Heart right ventricle (tissue), 16 donors: ENCODE measurements around the gene LRFN3. TPM values are rescaled to one million over a fixed set of nuclear protein-coding genes. Genes with fewer than 3 reads are reported as not detected.
A peak's percentile ranks its signal among the peaks of the same experiment; 100 is the strongest.
"Not testable (repeated sequence)": the region's sequence is repeated elsewhere in the genome, so short reads cannot be mapped to it uniquely, and the experiment has no call there.

ENCODE experiments used
- ATAC-seq, 8 donors: fragments of 200-7000 bp; cut with Tn5 transposase; one replicate each; pipeline ENCODE4 v1.9.1; 2020; ENCODE audit warnings: mild to moderate bottlenecking in 8 of 8, moderate library complexity in 8 of 8, moderate number of reproducible peaks in 1 of 8
- DNase-seq, 2 donors: peaks; one replicate each; pipeline ENCODE4 v3.0.0-alpha.2; 2020
- H3K27ac ChIP-seq, 10 donors: fragments of 200-600 bp; sonication (generic) in 2 of 10; one replicate each; pipeline versions ENCODE4 v1.5.0 to v1.8.0; 2020 to 2022; ENCODE audit warnings: mild to moderate bottlenecking in 3 of 10
- H3K27me3 ChIP-seq, 7 donors: fragments of 200-600 bp; one replicate each; pipeline ENCODE4 v1.8.0; 2021 to 2022; ENCODE audit warnings: mild to moderate bottlenecking in 2 of 7
- H3K36me3 ChIP-seq, 9 donors: fragments of 200-600 bp; sonication (generic) in 1 of 9; one replicate each; pipeline versions ENCODE4 v1.5.0 to v1.8.0; 2020 to 2022; ENCODE audit warnings: mild to moderate bottlenecking in 2 of 9
- H3K4me1 ChIP-seq, 9 donors: fragments of 200-600 bp; sonication (generic) in 1 of 9; one replicate each; pipeline versions ENCODE4 v1.5.0 to v1.8.0; 2020 to 2022; ENCODE audit warnings: mild to moderate bottlenecking in 4 of 9
- H3K4me3 ChIP-seq, 10 donors: fragments of 200-600 bp; sonication (generic) in 2 of 10; one replicate each; pipeline versions ENCODE4 v1.5.0 to v1.8.0; 2020 to 2022; ENCODE audit warnings: mild to moderate bottlenecking in 7 of 10, moderate library complexity in 2 of 10
- H3K9me3 ChIP-seq, 11 donors: fragments of 200-600 bp in 10 of 11; sonication (generic) in 2 of 11; one replicate each; pipeline versions ENCODE4 v1.5.0 to v1.8.0; 2013 to 2022; ENCODE audit warnings: mild to moderate bottlenecking in 2 of 11, control low read depth in 1 of 11, moderate library complexity in 1 of 11
- WGBS, 2 donors: extraction: QIAGEN DNeasy Blood & Tissue Kit; methylation state at CpG; one replicate each; pipeline ENCODE4 v1.1.7; 2013; ENCODE audit warnings: inconsistent platforms in 1 of 2; 5-methylcytosine and 5-hydroxymethylcytosine counted together
- intact Hi-C, 10 donors: fragments of 100-400 bp; cut with DNase I; formaldehyde crosslinking; loops; one replicate each; pipeline versions ENCODE4 v1.11.1 to v1.14.2; 2022
- polyA plus RNA-seq, 2 donors: library from polyadenylated mRNA; stranded (reverse); fragments of 200-250 nt; gene quantifications; one replicate each; pipeline ENCODE4 v1.2.3, GENCODE V29; 2013
- total RNA-seq, 10 donors: library from RNA; stranded (reverse); fragmentation: NEBNext Ultra II Directional in 3 of 10; extraction: Animal tissue kit (Norgen Biotek cat#: 25700) in 3 of 10; gene quantifications; one replicate each; pipeline versions ENCODE4 v1.2.1 to v1.2.4, GENCODE V29; 2021 to 2023
- TF ChIP-seq, protein P1 (sequence below), 9 donors: fragments of 200-600 bp; sonication (generic) in 2 of 9; IDR thresholded peaks; one replicate each; pipeline versions ENCODE4 v1.5.0 to v1.8.0; 2021 to 2022; ENCODE audit warnings: antibody characterized with exemption in 9 of 9, mild to moderate bottlenecking in 5 of 9, moderate library complexity in 1 of 9
- donor health status: Arrhythmogenic right ventricular cardiomyopathy.
- donor health status: ischemic (EF 13 %, LVEDD 7.1; RV severe dilation, severe dysfunction).
- donor health status: healthy with polysubstance abuse.
- donor health status: DM: no; HTN: yes; CAD: no.
- donor health status: DM: no; HTN: no; CAD: no.
- donor health status: ischemic (EF 25% LVEDD 6.9; RV normal size, moderate dysfunction).
- donor health status: ischemic (EF 25% LVEDD 5.7; RV mildly dilated, moderate dysfunction).
- donor health status: healthy.
- donor health status: DM: yes; HTN: yes; CAD: no.
- donor health status: Ischemic cardiomyopathy.
- donor health status: ischemic (EF 35%, LVEDD 5.7; RV mildly dilated, moderate dysfunction).
- donor health status: nonischemic (EF 11% LVEDD 7.7; RV severe dilation, severe dysfunction).
- donor health status: DM: yes; HTN: yes; CAD: no.
- donor health status: PGD.
- donor health status: ischemic (EF 29% LVEDD 5.4; RV normal size, mild dysfunction).
- donor health status: nonischemic (EF 23%, LVEDD 6.1; RV moderate dilation, normal function).

Gene LRFN3
- total and polyA plus RNA-seq, 12 donors = 3.4 to 9.6 (median 5.8) TPM

DNA sequence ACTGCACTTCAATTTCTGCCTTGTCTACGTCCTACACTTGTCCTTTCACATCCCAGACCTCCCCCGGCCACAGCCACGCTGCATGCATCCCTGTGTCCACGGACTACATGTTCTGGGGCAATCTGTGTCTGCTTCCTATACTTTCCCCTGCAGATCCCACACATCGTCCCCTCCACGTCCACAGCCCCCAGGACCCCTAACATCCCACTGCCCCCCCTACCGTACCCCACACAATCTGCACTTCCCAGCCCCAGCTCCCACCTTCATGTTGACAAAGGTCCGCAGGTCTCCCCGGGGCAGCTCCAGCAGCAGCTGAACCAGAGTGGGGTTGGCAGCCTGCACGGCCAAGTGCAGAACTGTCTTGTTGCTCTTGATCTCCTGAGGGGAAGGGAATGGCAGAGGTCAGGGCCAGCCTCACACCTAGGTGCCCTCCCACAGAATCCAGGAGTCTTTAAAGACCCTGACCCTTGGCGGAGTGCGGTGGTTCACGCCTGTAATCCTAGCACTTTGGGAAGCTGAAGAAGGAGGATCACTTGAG, 46.0 kb upstream of the LRFN3 start:
- Histone ChIP-seq H3K36me3 (peaks cover 0 to 83% (median 21%) of the 10 kb centered on the region in 9 donors), H3K27me3 (no peaks in the 10 kb centered on the region), H3K27ac (no peak overlapping the region), H3K9me3 (no peaks in the 10 kb centered on the region), H3K4me3 (no peak overlapping the region), H3K4me1 (no peaks in the 10 kb centered on the region)
- ATAC-seq (peak in 1 of 8 donors; percentile 26), DNase-seq (no peak)
- TF ChIP-seq, protein P1, sequence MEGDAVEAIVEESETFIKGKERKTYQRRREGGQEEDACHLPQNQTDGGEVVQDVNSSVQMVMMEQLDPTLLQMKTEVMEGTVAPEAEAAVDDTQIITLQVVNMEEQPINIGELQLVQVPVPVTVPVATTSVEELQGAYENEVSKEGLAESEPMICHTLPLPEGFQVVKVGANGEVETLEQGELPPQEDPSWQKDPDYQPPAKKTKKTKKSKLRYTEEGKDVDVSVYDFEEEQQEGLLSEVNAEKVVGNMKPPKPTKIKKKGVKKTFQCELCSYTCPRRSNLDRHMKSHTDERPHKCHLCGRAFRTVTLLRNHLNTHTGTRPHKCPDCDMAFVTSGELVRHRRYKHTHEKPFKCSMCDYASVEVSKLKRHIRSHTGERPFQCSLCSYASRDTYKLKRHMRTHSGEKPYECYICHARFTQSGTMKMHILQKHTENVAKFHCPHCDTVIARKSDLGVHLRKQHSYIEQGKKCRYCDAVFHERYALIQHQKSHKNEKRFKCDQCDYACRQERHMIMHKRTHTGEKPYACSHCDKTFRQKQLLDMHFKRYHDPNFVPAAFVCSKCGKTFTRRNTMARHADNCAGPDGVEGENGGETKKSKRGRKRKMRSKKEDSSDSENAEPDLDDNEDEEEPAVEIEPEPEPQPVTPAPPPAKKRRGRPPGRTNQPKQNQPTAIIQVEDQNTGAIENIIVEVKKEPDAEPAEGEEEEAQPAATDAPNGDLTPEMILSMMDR (IDR thresholded peaks at IDR 0.05) = no peak
- WGBS, 2 donors = 91 to 95% methylated on average over 13 of the region's 13 CpGs
- intact Hi-C loops = no loop called here

DNA sequence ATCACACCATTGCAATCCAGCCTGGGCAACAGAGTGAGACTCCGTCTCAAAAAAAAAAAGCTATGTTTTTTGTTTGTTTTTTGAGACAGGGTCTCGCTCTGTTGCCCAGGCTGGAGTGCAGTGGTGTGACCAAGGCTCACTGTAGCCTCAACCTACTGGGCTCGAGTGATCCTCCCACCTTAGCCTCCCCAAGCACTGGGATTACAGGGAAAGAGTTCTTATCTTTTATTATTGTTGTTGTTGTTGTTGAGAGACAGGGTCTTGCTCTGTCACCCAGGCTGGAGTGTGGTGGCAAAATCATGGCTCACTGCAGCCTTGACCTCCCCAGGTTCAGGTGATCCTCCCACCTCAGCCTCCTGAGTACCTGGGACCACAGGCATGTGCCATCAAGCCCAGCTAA, 44.4 kb upstream of the LRFN3 start:
- WGBS, 2 donors = 93 to 96% methylated on average over 3 of the region's 3 CpGs
- H3K36me3 ChIP-seq = peaks cover 0 to 100% (median 21%) of the 10 kb centered on the region in 9 donors
- intact Hi-C loops, H3K27ac ChIP-seq, H3K27me3 ChIP-seq, H3K9me3 ChIP-seq, H3K4me3 ChIP-seq, DNase-seq, H3K4me1 ChIP-seq, ATAC-seq: not testable (repeated sequence)

DNA sequence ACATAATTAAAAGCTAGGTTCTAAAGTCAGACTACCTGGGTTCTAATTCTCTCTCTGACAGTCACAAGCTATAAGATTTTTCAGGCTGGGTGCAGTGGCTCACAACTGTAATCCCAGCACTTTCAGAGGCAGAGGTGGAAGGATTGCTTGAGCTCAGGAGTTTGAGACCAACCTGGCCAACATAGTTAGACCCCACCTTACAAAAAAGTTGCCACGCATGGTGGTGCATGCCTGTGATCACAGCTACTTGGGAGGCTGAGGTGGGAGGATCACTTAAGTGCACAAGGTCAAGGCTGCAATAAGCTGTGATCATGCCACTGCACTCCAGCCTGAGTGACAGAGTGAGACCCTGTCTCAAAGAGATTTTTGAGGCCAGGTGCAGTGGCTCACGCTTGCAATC, 41.8 kb upstream of the LRFN3 start:
- no peak overlapping the region for H3K27ac ChIP-seq
- no peaks in the 10 kb centered on the region for H3K27me3 ChIP-seq
- no peak for DNase-seq
- no peaks in the 10 kb centered on the region for H3K9me3 ChIP-seq
- intact Hi-C loops = no loop called here
- no peak overlapping the region for H3K4me3 ChIP-seq
- no peak for ATAC-seq
- TF ChIP-seq, protein P1 (IDR thresholded peaks at IDR 0.05) = no peak
- peaks cover 0 to 90% (median 8%) of the 10 kb centered on the region in 9 donors for H3K36me3 ChIP-seq
- WGBS, 2 donors = 90 to 99% methylated on average over 2 of the region's 2 CpGs
- peaks cover 0 to 18% (median 9%) of the 10 kb centered on the region in 9 donors for H3K4me1 ChIP-seq

DNA sequence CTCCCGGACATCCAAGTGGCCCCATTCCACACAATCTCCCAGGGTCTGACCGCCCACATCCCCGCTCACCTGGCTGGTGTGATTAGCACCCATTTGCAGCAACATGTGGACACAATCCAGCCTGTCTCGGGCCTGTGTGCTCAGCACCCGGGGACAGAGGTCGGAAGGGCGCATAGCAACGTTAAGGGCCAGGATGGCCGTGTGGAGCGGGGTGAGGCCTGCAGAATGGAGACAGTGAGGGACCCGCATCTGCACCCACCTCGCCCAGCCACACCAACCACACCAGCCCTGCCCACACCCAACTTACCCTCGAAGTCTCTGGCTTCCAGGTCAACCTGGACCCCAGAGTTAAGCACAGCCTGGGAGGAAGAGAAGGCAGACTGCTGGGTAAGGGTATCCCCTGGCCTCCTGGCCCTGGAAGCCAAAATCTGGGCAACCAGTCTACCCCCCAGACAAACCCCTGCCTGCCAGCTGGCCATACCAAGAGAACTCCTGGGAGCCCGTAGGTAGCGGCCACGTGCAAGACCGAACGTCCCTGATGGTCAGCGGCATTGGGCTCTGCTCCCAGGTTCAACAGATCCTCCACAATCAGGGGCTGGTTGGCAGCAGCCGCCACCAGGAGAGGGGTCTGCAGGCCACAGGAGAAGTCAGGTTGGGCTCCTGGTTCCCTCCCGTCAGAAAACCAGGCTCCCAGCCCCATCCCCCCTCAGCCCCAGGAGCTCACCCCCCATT, 40.1 kb upstream of the LRFN3 start:
- 91 to 93% methylated on average over 21 of the region's 21 CpGs for WGBS, 2 donors
- intact Hi-C loops = loop anchor here in 2 of 10 donors (5.0 kb wide), 1 partner anchor 36 kb away; no protein-coding TSS in a partner anchor
- TF ChIP-seq, protein P1 (IDR thresholded peaks at IDR 0.05) = no peak
- Histone ChIP-seq H3K4me3 (no peak overlapping the region), H3K27me3 (no peaks in the 10 kb centered on the region), H3K27ac (no peak overlapping the region), H3K4me1 (peaks cover 0 to 23% (median 12%) of the 10 kb centered on the region in 9 donors), H3K36me3 (peaks cover 0 to 73% (median 7%) of the 10 kb centered on the region in 9 donors), H3K9me3 (no peaks in the 10 kb centered on the region)
- DNase-seq (no peak), ATAC-seq (no peak)

DNA sequence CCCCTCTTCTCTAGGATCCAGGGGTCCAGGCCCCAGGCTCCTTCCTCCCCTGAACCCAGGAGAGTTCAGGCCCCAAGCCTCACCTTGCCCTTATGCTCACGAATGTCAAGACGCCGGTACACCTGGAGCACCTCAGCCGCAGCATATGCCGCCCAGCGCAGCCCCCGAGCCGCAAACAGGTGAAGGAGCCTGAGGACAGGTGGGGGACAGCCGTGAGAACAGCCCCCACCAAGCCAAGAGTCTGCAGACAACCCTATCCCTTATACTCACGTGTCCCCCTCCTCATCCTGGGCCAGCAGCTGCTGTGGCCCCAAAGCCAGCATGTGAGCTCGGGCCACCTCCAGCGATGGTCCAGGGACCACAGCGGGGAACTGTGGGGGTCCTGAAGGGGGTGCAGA, 39.5 kb upstream of the LRFN3 start:
- H3K4me1 ChIP-seq = peaks cover 0 to 28% (median 12%) of the 10 kb centered on the region in 9 donors
- intact Hi-C loops = loop anchor here in 2 of 10 donors (5.0 kb wide), 1 partner anchor 36 kb away; no protein-coding TSS in a partner anchor
- no peak for DNase-seq
- H3K27ac ChIP-seq = no peak overlapping the region
- H3K36me3 ChIP-seq = peaks cover 0 to 67% (median 7%) of the 10 kb centered on the region in 9 donors
- H3K9me3 ChIP-seq = no peaks in the 10 kb centered on the region
- 97 to 98% methylated on average over 13 of the region's 13 CpGs for WGBS, 2 donors
- ATAC-seq = no peak
- no peak overlapping the region for H3K4me3 ChIP-seq
- H3K27me3 ChIP-seq = no peaks in the 10 kb centered on the region
- TF ChIP-seq, protein P1 (IDR thresholded peaks at IDR 0.05) = no peak
